Endothelial cell of hepatic sinusoid (primary cell): Measurements from ENCODE around the gene PKDCC.
"Not testable (repeated sequence)": the region's sequence is repeated elsewhere in the genome, so short reads cannot be mapped to it uniquely, and the experiment has no call there.

Experiments
- in situ Hi-C: cut with HindIII; loops from 2 replicates; pipeline ENCODE4 v1.10.0; 2017; ENCODE audit warnings: low sequenced_read_pairs

Gene PKDCC

DNA sequence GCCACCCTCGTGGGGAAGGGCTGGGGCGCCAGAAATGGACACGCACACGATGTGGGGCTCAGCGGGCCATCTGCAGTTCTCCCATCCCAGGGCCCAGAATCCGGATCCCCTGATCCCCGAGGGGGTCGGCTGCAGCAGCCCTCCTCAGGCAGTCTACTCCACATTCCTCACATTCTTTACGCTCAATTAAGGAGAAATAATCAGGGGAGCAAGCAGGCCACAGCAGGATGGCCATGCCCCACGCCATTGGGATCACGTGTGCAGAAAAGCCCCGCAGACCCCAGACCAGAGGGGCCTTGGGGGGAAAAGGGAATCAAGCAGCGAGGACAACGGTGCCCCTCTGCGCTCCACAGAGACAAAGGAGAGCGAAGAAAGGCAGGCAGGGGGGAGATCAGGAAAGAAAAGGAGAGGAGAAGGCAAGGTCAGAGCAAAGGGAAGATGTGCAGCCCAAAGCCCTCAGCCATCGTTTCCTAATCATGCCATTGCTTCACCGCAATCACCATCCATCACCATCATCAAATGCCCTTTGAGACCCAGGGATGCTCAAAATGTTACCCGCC, 17.5 kb upstream of the PKDCC start:
- in situ Hi-C loops, result no loop called here

DNA sequence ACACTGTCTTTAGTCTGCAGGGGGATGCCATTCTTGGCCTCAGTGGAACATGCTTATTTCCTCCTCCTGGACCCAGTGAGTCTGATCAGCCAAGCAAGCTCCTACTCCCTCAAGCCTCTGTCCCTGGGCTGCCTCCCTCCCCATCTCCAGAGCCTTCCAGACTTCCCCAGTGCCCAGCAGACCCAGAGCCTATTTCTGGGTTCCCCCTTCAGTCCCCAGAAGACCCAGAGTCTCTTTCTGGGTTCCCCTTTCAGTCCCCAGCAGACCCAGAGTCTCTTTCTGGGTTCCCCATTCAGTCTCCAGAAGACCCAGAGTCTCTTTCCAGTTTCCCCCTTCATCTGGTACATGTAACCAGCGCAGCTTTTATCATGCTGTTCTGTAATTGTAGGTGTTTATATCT, 17.0 kb upstream of the PKDCC start:
- in situ Hi-C loops, result no loop called here

- in situ Hi-C loops, result no loop called here
These were observed 16.3 kb upstream of the PKDCC start for GRCh38 chr2:42031281-42032223.

DNA sequence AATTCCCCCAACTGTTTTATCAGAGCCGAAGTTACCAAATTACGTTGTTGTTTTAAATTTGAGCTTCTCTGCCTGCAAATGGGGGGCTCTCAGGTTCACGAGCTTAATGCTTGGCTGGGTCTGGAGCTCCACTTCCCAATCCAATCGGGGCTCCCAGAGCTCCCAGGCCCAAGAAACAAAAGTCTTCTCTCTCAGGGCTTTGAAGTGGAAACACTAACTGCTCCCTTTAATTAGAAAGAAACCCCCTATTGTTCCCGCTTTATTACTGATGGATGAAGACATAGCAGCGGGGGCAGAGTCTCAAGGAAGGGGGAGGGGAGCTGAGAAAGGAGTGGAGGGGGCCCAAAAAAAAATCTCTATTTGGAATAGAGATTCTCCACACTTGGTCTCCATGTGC, 15.6 kb upstream of the PKDCC start:
- in situ Hi-C loops, result no loop called here

GRCh38 chr2:42032745-42033144, 15.1 kb upstream of the PKDCC start:
- in situ Hi-C loops, result no loop called here

GRCh38 chr2:42034096-42034495, 13.7 kb upstream of the PKDCC start:
- in situ Hi-C loops, result not testable (repeated sequence)

- in situ Hi-C loops, result no loop called here
These were observed 12.6 kb upstream of the PKDCC start for GRCh38 chr2:42035241-42035640.

- in situ Hi-C loops, result no loop called here
These were observed 11.4 kb upstream of the PKDCC start for GRCh38 chr2:42036413-42036812.

GRCh38 chr2:42036940-42037339, 10.9 kb upstream of the PKDCC start:
- in situ Hi-C loops, result no loop called here

DNA sequence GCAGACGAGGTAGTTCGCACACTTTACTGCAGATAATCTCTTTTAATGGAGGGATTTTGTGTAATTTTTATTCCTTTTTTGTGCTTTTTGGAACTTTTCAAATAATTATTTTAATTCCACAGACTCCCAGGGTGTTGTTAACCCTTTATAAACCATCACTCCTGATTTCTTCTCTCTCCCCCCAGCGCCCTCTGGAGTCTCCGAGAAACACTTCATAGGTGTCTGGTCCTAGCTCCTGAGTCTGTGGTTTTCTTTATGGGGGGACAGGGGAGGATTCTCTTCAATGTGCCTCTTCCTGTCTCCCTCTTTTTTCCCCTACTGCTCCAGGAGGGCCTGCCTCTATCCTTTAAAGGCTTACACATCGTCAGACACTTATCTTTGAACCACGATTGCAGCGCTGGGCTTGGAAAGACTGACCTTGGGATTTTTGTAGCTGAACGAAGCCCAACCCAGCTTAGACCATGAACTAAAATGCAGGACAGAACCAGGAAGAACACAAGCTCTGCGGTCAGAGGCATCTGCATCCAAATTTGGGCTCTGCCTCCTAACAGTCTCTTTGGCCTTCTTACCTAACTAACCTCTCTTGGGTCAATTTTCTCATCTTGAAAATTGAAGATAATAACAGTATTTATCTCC, 7.1 kb upstream of the PKDCC start:
- in situ Hi-C loops, result loop anchor here (5.0 kb wide), 1 partner anchor 93 kb away; no protein-coding TSS in a partner anchor

DNA sequence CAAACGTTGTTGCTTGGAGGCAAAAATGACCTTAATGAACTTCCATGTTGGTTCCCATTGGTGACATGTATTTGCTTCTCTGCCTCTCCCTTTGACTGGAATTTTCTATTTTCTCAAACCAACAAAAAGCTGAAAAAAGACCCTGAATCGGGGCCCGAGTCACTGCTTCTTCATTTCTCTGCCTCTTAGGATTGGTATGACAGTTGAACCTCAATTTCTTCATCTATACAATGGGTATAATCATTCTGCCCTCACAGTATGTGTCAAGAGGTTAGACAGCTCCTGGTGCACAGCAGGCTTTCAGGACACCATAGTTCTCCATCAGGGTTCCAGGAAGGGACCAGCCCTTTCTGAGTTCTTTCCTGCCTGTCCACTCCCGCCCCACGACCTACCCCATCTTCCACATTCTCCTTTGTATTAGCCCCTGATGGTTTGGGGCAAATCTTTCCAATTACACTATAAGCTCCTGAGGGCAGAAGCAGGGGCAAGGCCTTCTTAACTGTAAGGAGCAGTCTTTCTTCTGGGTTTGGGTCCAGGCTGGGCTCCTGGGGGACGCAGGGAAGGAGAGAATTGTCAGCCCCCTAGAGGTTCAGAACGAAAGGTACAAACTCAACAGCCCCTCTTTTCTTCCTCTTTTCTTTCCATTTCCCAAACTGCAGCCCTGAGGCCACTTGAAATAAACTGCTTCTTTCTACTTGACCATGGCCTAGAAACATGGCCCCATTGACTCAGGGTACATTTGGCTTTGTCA, 6.3 kb upstream of the PKDCC start:
- in situ Hi-C loops, result loop anchor here (5.0 kb wide), 1 partner anchor 94 kb away; no protein-coding TSS in a partner anchor

DNA sequence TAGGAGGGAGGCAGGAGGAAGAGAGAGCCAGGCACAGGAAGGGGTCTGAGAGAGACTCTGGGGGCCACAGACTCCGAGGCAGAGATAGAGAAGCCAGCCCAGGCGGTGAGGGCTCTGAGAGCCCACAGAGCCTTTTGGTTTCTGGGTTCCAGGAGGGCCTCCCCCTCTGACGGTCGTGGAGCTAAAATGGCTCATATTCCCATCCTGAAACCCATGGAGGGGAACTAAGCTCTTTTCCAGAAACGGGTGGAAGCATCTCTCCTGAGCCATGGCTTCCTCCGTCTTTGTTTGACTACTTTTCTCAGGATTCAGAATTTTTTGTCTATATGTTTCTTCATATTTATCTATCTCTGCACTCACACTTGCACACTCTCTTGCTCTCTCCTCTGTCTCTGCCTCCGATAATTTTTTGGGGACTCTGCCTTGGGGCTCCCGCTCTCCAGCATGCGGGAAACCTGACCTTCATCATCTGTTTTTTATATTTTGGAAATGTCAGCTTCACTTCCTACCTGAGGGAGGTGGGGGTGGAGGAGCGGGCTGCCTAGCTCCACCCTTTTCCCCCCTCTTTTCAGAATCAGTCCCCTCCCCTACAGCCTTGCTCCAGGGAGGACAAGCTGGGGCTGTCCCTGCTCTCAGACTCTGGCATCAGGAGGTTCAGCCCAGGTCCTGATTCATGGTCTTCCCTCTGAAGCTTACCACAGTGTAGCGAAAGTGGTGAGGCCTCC, 5.0 kb upstream of the PKDCC start:
- in situ Hi-C loops, result loop anchor here (5.0 kb wide), 1 partner anchor 95 kb away; no protein-coding TSS in a partner anchor

GRCh38 chr2:42043789-42044394, 3.9 kb upstream of the PKDCC start:
- in situ Hi-C loops, result loop anchor here (5.0 kb wide), 1 partner anchor 97 kb away; no protein-coding TSS in a partner anchor

DNA sequence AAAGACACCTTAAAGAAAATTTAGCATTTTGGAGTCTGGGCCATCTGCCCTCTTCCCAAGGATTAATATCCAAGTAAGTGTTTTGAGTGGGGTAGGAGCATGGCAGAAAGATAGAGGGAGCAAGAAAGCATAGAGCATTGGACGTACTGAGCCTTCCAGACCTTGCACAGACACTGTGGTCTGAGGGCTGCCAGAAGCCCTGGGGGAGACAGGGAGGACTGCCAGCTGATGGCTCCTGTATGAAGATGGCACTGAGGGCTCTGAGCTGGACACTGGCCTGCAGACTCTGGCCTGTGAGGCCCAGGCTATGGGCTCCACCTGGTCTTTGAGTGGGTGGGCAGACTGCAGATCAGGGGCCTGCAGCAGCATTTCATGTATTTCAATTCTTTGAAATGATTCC, 2.9 kb upstream of the PKDCC start:
- in situ Hi-C loops, result loop anchor here (5.0 kb wide), 1 partner anchor 98 kb away; no protein-coding TSS in a partner anchor

DNA sequence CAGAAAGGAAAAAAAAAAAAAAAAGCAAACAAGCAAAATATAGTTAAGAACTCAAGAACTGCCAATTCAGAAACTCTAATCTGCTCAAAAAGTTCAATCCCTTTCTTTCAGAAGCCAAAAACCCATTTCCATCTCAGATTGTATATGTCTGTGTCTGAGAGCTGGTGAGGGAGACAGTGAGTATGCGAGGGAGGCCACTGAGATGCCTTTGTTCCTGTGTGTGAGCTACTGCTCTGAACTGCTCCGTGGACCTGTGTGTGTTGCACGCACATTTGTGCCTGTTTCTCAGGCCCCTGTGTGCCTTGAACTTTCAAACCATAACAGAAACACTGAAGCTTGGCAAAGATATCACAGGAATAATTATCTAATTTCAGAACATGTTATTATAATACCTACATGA, 2.5 kb upstream of the PKDCC start:
- in situ Hi-C loops, result no loop called here

GRCh38 chr2:42045848-42046748, 1.7 kb upstream of the PKDCC start:
- in situ Hi-C loops, result no loop called here

DNA sequence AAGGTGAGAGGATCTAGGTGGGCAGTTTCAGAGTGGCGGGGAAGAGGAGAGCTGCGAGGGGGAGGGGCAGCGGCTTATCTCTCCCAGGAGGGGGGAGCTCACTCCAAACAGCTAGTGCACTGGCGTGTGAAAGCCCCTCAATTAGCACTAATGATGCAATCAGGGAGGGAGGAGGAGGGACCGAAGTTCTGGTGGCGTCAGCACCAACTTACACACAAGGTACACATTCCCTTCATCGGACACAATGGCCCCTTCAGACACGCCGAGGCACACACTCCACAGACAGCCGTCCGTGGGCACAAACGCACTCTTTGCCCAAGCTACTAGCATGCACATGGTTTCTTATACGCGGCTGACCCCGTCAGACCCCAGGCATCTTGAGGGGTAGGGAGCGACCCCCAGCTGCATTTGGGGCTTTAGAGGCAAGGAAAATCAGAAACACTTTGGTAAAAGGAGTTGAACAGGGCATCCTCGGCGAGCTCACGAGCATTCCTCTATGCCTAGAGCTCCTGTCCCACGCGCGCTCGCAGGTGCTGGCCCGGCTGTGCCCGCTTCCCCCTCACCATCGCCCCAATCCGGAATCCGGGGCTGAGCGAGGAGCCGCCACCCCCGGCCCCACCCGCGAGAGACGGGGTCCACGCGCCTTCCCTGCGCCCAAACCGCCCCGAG, 868 bp upstream of the PKDCC start:
- in situ Hi-C loops, result no loop called here
